HUES48 (cell line): ENCODE data around the gene COPB2.

Experiments
- H3K27ac ChIP-seq: one replicate; pipeline ENCODE4 v1.7.0; 2013; ENCODE audit warnings: low read depth, low read length, inconsistent platforms
- H3K27me3 ChIP-seq: 2 replicates; pipeline ENCODE4 v1.6.1; 2013; ENCODE audit warnings: mild to moderate bottlenecking, low read length; ENCODE audit not compliant: control insufficient read depth, insufficient read depth
- H3K36me3 ChIP-seq: 2 replicates; pipeline ENCODE4 v1.6.1; 2013; ENCODE audit warnings: low read length; ENCODE audit not compliant: control insufficient read depth, insufficient read depth
- H3K4me1 ChIP-seq: 2 replicates; pipeline ENCODE4 v1.6.1; 2013; ENCODE audit warnings: mild to moderate bottlenecking, low read length; ENCODE audit not compliant: control insufficient read depth, insufficient read depth
- H3K4me3 ChIP-seq: 2 replicates; pipeline ENCODE4 v1.5.1; 2013; ENCODE audit warnings: mild to moderate bottlenecking, low read depth, low read length
- H3K9ac ChIP-seq: 2 replicates; pipeline ENCODE4 v1.6.1; 2013; ENCODE audit warnings: mild to moderate bottlenecking, low read depth, low read length, moderate library complexity
- H3K9me3 ChIP-seq: 2 replicates; pipeline ENCODE4 v1.6.1; 2013; ENCODE audit warnings: low read length; ENCODE audit not compliant: control insufficient read depth, insufficient read depth

Gene COPB2

DNA sequence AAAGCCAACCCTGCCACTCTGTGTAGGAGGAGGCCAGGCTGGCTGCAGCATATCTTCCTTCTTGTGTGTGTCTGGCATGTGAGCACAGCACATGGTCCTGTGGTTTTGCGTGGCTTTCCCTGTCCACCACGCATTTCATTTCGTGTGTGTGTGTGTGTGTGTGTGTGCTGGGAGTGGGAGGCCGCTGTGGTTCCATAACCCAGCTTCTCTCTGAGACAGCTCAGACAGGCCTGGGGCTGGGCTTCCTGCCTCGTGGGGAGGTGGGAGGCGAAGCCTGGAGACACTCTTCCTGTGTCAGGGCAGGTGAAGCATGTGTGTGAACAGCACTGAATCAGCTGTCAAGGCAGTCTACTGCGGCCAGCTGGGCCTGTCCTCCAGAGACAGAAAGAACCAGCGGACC is 61.6 kb downstream of the COPB2 start:
- peaks cover 3% of the 10 kb centered on the region; the same call in 1 of the 2 replicates for H3K4me1 ChIP-seq
- H3K27ac ChIP-seq = no peak overlapping the region
- no peaks in the 10 kb centered on the region for H3K9me3 ChIP-seq
- H3K36me3 ChIP-seq = no peaks in the 10 kb centered on the region
- H3K4me3 ChIP-seq = no peak overlapping the region
- H3K9ac ChIP-seq = no peak overlapping the region
- peaks cover 28% of the 10 kb centered on the region for H3K27me3 ChIP-seq

- H3K27me3 ChIP-seq = peaks cover 23% of the 10 kb centered on the region
- H3K36me3 ChIP-seq = no peaks in the 10 kb centered on the region
- H3K4me3 ChIP-seq = no peak overlapping the region
- no peak overlapping the region for H3K9ac ChIP-seq
- no peaks in the 10 kb centered on the region for H3K9me3 ChIP-seq
- H3K27ac ChIP-seq = no peak overlapping the region
- peaks cover 3% of the 10 kb centered on the region; the same call in 1 of the 2 replicates for H3K4me1 ChIP-seq
Observed at GRCh38 chr3:139327231-139327630, 62.2 kb downstream of the COPB2 start.

GRCh38 chr3:139326707-139327106 is 62.7 kb downstream of the COPB2 start:
- Histone ChIP-seq H3K4me3 (no peak overlapping the region), H3K27ac (no peak overlapping the region), H3K4me1 (peaks cover 3% of the 10 kb centered on the region; the same call in 1 of the 2 replicates), H3K27me3 (peaks cover 21% of the 10 kb centered on the region), H3K36me3 (no peaks in the 10 kb centered on the region), H3K9me3 (no peaks in the 10 kb centered on the region), H3K9ac (no peak overlapping the region)

DNA sequence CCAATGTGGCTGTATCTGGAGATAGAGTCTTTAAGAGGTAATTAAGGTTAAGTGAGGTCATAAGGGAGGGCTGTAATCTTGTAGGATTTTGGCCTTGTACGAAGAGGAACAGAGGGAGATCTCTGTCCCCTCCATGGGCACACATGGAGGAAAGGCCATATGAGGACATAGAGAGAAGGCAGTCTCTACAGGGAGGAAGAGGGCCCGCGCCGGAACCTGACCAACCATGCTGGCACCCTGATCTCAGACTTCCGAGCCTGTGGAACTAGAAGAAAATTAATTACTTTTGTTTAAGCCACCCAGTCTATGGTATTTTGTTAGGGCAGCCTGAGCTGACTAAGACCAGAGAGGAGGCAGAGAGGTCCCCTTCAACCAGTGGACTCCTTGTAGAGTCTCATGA is 63.3 kb downstream of the COPB2 start:
- no peaks in the 10 kb centered on the region for H3K36me3 ChIP-seq
- peaks cover 3% of the 10 kb centered on the region; the same call in 1 of the 2 replicates for H3K4me1 ChIP-seq
- no peak overlapping the region for H3K4me3 ChIP-seq
- no peak overlapping the region for H3K27ac ChIP-seq
- no peak overlapping the region for H3K9ac ChIP-seq
- peaks cover 21% of the 10 kb centered on the region for H3K27me3 ChIP-seq
- H3K9me3 ChIP-seq = no peaks in the 10 kb centered on the region

DNA sequence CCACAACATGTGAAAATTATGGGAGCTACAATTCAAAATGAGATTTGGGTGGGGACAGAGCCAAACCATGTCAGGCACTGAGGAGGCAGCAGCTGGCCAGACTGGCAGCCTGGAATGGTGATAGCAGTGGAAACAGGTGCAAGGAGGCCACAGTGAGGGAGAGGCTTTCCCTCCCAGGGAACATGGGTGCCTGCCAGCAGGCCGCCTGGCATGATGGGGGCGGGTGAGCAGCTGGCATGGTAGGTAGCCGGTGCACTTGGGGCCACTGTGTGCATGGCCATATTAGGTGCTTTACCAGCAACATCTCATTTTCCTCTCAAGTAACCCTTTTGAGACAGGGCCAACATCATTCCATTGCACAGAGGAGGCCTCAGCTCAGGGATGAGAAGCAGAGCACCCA is 63.9 kb downstream of the COPB2 start:
- Histone ChIP-seq H3K27me3 (peaks cover 19% of the 10 kb centered on the region), H3K36me3 (no peaks in the 10 kb centered on the region), H3K4me3 (no peak overlapping the region), H3K27ac (no peak overlapping the region), H3K9me3 (no peaks in the 10 kb centered on the region), H3K4me1 (peaks cover 3% of the 10 kb centered on the region; the same call in 1 of the 2 replicates), H3K9ac (no peak overlapping the region)

DNA sequence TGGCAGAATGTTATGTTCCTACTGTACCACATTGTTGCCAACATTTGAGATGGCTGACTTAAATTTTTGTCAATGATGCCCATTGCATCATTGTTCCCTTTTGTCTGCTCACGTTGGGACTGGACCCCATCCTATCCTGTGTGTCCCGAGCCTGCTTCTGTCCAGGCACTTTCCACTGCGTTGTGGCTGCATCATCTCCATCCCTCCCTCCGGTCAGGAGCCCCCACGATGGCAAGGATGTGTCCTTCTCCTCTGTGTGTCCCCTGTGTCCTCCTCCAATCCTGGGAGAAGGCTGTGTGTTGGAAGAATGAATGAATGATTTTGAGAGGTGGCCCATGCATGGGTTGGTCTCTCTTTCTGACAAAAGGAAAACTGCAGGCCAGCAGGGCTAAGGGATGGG is 65.0 kb downstream of the COPB2 start:
- Histone ChIP-seq H3K27ac (no peak overlapping the region), H3K4me3 (no peak overlapping the region), H3K36me3 (no peaks in the 10 kb centered on the region), H3K4me1 (peaks cover 3% of the 10 kb centered on the region; the same call in 1 of the 2 replicates), H3K9me3 (no peaks in the 10 kb centered on the region), H3K27me3 (peaks cover 10% of the 10 kb centered on the region), H3K9ac (no peak overlapping the region)

DNA sequence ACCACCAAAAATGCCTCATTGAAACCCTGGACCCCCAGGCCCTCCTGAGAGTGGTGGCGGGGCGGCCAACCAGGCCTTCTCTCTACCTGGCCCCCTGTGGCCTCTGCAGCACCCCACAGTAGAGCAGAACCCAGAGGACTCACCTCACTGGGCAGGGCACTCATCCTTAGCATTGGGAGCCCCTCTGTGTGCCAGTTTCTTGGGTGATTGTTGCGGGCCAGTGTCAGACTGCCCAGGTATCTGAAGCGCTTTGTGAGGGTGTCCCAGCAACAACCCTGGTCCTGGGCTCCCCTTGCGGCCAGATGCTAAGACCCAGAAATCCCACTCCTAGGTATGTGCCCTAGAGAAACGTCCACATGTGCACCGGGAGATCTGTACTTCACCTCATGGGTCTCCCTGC is 66.3 kb downstream of the COPB2 start:
- no peaks in the 10 kb centered on the region; the same call in 1 of the 2 replicates for H3K4me1 ChIP-seq
- H3K27ac ChIP-seq = no peak overlapping the region
- no peak overlapping the region for H3K4me3 ChIP-seq
- H3K36me3 ChIP-seq = no peaks in the 10 kb centered on the region
- no peaks in the 10 kb centered on the region for H3K9me3 ChIP-seq
- H3K9ac ChIP-seq = no peak overlapping the region
- no peaks in the 10 kb centered on the region; the same call in 1 of the 2 replicates for H3K27me3 ChIP-seq

- H3K27me3 ChIP-seq = no peaks in the 10 kb centered on the region
- no peaks in the 10 kb centered on the region; the same call in 1 of the 2 replicates for H3K4me1 ChIP-seq
- no peak overlapping the region for H3K4me3 ChIP-seq
- no peaks in the 10 kb centered on the region for H3K9me3 ChIP-seq
- no peaks in the 10 kb centered on the region for H3K36me3 ChIP-seq
- no peak overlapping the region for H3K27ac ChIP-seq
- no peak overlapping the region for H3K9ac ChIP-seq
Observed at GRCh38 chr3:139322346-139322745, 67.1 kb downstream of the COPB2 start.

GRCh38 chr3:139320551-139321309 is 68.7 kb downstream of the COPB2 start:
- Histone ChIP-seq H3K4me3 (no peak overlapping the region), H3K9me3 (no peaks in the 10 kb centered on the region), H3K27ac (no peak overlapping the region), H3K9ac (no peak overlapping the region), H3K4me1 (no peaks in the 10 kb centered on the region; the same call in 1 of the 2 replicates), H3K36me3 (no peaks in the 10 kb centered on the region), H3K27me3 (no peaks in the 10 kb centered on the region)

DNA sequence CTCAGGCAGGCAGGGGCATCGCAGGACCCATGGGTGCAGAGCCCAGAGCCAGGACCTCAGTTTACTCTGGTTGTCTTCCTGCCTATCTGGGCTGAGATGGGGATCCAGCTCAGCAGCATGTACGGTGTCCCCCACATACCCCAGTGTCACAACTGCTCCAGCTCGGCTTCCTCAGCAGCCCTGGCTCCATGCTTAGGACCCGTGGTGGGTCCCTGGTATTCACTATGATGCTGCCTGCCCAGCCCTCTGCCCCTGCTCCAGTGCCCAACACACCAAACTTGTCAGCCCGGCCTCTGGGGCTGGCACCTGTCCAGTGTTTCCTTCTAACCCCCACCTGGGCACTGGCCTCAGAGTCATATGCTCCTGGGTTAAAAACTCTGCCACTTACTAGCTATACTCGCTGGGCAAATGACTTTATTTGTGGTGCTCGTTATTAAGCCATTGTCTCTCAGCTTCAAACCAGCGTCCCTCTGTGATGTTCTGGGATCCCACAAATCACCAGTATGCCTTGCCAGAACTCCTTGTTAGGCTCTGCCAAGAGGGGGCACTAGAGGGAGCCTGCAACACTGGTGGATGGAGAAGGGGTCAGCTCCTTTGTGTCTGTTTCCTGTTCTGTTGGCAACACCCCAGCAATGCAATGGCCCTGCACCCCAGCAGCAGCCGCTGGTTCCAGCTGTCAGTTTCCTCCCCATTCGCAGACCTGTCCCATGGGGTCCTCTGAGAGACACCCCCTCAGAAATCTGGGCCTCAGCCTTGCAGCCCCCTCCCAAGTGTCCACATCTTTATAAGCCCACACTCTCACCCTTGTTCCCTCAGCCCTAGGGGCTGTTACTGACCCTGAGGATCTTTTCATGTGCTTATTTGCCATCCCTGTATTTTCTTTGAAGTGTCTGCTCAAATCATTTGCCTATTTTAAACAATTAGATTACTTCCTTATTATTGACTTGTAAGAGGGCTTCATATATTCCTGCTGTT is 69.7 kb downstream of the COPB2 start:
- H3K9ac ChIP-seq = no peak overlapping the region
- H3K36me3 ChIP-seq = no peaks in the 10 kb centered on the region
- H3K9me3 ChIP-seq = no peaks in the 10 kb centered on the region
- no peak overlapping the region for H3K27ac ChIP-seq
- no peak overlapping the region for H3K4me3 ChIP-seq
- H3K4me1 ChIP-seq = no peaks in the 10 kb centered on the region; the same call in 1 of the 2 replicates
- no peaks in the 10 kb centered on the region for H3K27me3 ChIP-seq

GRCh38 chr3:139318826-139319225 is 70.6 kb downstream of the COPB2 start:
- Histone ChIP-seq H3K4me1 (no peaks in the 10 kb centered on the region; the same call in 1 of the 2 replicates), H3K4me3 (no peak overlapping the region), H3K9ac (no peak overlapping the region), H3K27me3 (no peaks in the 10 kb centered on the region), H3K9me3 (no peaks in the 10 kb centered on the region), H3K27ac (no peak overlapping the region), H3K36me3 (no peaks in the 10 kb centered on the region)
